Activated T-helper 17 cell treated with anti-CD3 and anti-CD28 coated beads, Interleukin-2, amount 50 U/mL, for 72 hours (primary cell): Measurements from ENCODE around the gene CDC73. TPM values are rescaled to one million over a fixed set of nuclear protein-coding genes. Genes with fewer than 3 reads are reported as not detected.
"Not testable (repeated sequence)": the region's sequence is repeated elsewhere in the genome, so short reads cannot be mapped to it uniquely, and the experiment has no call there.

Experiments
- ATAC-seq: fragments of 150-1000 bp; cut with Tn5 transposase; replicated peaks from 2 replicates; pipeline ENCODE4 v1.10.0; 2021; ENCODE audit warnings: mild to moderate bottlenecking, moderate library complexity
- H3K27ac Mint-ChIP-seq: one replicate; pipeline ENCODE4 v1.8.0; 2022; ENCODE audit warnings: mixed read lengths
- H3K27me3 Mint-ChIP-seq: one replicate; pipeline ENCODE4 v1.8.0; 2022; ENCODE audit warnings: mixed read lengths
- H3K36me3 Mint-ChIP-seq: one replicate; pipeline ENCODE4 v1.8.0; 2022; ENCODE audit warnings: low read depth, mild to moderate bottlenecking, mixed read lengths
- H3K4me1 Mint-ChIP-seq: one replicate; pipeline ENCODE4 v1.8.0; 2022; ENCODE audit warnings: mixed read lengths
- H3K4me3 Mint-ChIP-seq: one replicate; pipeline ENCODE4 v1.8.0; 2022; ENCODE audit warnings: mild to moderate bottlenecking, mixed read lengths
- H3K9me3 Mint-ChIP-seq: one replicate; pipeline ENCODE4 v1.8.0; 2022; ENCODE audit warnings: mixed read lengths
- total RNA-seq, 2 donors: library from RNA; stranded (reverse); gene quantifications; one replicate each; pipeline ENCODE4 v1.2.3, GENCODE V29; 2022

Gene CDC73
- total RNA-seq, 2 donors from 2014 or later = 62.7 to 66.0 TPM

- ATAC-seq = no peak
- Mint-ChIP-seq H3K27ac (no peak overlapping the region), H3K4me3 (peak overlapping the region; percentile 84), H3K9me3 (peaks cover 4% of the 10 kb centered on the region), H3K4me1 (peaks cover 16% of the 10 kb centered on the region), H3K36me3 (peaks cover 57% of the 10 kb centered on the region), H3K27me3 (no peaks in the 10 kb centered on the region)
These were observed 59.7 kb downstream of the CDC73 start for GRCh38 chr1:193181536-193181935.

DNA sequence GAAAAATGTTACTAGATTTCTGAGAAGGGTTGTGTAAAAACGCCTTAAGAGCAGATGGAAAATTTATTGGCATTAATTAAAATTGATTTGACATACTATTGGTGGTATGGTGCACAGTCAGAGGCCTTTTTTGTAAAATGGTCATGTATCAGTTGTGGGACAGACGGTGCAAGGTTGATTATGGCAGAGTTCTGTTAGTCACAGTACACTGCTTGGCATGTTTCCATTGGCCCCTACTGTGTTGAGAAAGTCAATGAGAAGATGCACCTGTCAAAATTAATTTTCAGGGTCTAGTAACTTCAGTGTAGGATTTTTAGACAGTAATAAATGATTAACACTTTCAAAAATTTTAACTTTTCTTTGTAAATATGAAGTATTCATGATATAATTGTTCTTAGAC is 60.2 kb downstream of the CDC73 start:
- Mint-ChIP-seq H3K9me3 (peaks cover 4% of the 10 kb centered on the region), H3K4me3 (peak overlapping the region; percentile 84), H3K4me1 (peaks cover 20% of the 10 kb centered on the region), H3K27me3 (no peaks in the 10 kb centered on the region), H3K27ac (no peak overlapping the region), H3K36me3 (peaks cover 53% of the 10 kb centered on the region)
- peak; percentile 27 for ATAC-seq

GRCh38 chr1:193183019-193183627 is 61.3 kb downstream of the CDC73 start:
- Mint-ChIP-seq H3K4me3 (peak overlapping the region; percentile 84), H3K4me1 (peaks cover 16% of the 10 kb centered on the region)
- ATAC-seq = peak; percentile 59

DNA sequence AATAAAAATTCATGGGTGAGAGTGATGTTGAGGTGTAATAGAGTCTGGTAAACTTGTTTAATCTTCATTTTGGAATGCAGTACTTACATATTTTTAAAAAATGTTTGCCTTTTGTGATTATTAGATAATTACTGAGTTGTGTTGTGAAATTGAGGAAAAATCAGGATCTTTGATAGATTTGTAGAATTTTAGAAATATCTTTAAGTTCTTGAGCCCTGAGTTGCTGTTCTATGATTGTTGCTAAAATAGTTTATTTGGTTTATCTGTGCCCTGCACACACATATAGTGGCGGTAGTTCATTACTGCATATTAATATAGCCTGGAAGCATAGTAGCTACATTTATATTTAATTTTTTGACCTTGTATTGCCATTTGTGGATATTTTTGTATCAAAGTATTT is 62.9 kb downstream of the CDC73 start:
- ATAC-seq = no peak
- Mint-ChIP-seq H3K9me3 (no peaks in the 10 kb centered on the region), H3K4me3 (peak overlapping the region; percentile 84), H3K27me3 (no peaks in the 10 kb centered on the region), H3K27ac (peak overlapping the region; percentile 78), H3K36me3 (peaks cover 40% of the 10 kb centered on the region), H3K4me1 (peaks cover 16% of the 10 kb centered on the region)

More at GRCh38 chr1:193183019-193183627, 61.3 kb downstream of the CDC73 start:
- Mint-ChIP-seq H3K9me3 (no peaks in the 10 kb centered on the region), H3K27me3 (no peaks in the 10 kb centered on the region), H3K27ac (peak overlapping the region; percentile 85), H3K36me3 (peaks cover 46% of the 10 kb centered on the region)

GRCh38 chr1:193185211-193185610 is 63.4 kb downstream of the CDC73 start:
- H3K36me3 Mint-ChIP-seq = peaks cover 37% of the 10 kb centered on the region
- no peaks in the 10 kb centered on the region for H3K27me3 Mint-ChIP-seq
- H3K4me1 Mint-ChIP-seq = peaks cover 16% of the 10 kb centered on the region
- H3K9me3 Mint-ChIP-seq = no peaks in the 10 kb centered on the region
- peak overlapping the region; percentile 78 for H3K27ac Mint-ChIP-seq
- H3K4me3 Mint-ChIP-seq = peak overlapping the region; percentile 84
- no peak for ATAC-seq

DNA sequence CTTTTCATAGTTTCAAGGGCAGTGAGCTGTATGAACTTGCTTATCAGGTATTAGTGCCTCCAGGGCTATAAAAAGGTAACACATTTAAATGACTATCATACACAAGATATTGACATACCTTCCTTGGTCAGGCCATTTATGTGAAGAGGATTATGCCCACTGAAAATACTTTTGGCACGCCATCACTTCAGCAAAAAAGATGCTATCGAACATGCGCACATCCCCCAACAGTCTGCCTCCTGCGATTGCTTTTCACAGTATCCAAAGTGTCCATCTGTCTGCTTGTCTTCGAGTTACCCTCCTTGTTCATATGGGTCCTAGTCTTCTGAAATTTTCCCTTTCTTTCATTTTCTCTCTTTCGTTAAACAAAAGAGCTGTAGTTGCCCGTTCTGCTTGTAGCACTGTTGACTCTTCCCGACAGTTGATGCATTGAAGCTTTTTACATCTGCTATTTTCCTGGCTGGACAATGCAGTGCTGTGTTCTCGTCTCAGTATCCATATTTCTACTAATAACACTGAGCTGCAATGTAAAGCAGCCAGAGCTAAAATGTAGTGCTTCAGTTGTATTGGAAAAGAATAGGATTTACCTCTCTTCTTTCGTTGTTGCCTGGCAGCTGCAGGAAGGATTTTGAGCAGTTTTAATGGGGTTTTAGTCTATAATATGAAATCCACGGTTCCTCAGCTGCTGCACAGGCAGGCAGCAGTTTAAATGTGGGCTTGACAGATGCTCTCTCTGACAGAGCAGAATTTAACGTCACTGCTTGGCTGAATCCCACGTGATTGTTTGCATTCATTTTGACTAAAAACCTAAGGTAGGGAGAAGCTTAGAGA is 64.3 kb downstream of the CDC73 start, which contains the start of gene B3GALT2:
TSS of gene B3GALT2 (minus strand) at position 713 of the 831 bp plus-strand sequence. CDS start 5,051 bp downstream, outside the sequence.
- H3K9me3 Mint-ChIP-seq = no peaks in the 10 kb centered on the region
- peak within 1 kb of the TSS; percentile 78 for H3K27ac Mint-ChIP-seq
- H3K4me1 Mint-ChIP-seq = peaks cover 20% of the 10 kb centered on the region
- peak within 1 kb of the TSS; percentile 84 for H3K4me3 Mint-ChIP-seq
- peaks cover 34% of the 10 kb centered on the region for H3K36me3 Mint-ChIP-seq
- H3K27me3 Mint-ChIP-seq = no peaks in the 10 kb centered on the region
- peak; percentile 84 for ATAC-seq

GRCh38 chr1:193187114-193187513 is 65.3 kb downstream of the CDC73 start:
- H3K9me3 Mint-ChIP-seq = no peaks in the 10 kb centered on the region
- peaks cover 27% of the 10 kb centered on the region for H3K36me3 Mint-ChIP-seq
- H3K27me3 Mint-ChIP-seq = no peaks in the 10 kb centered on the region
- H3K4me3 Mint-ChIP-seq = peak overlapping the region; percentile 84
- ATAC-seq = no peak
- H3K27ac Mint-ChIP-seq = peak overlapping the region; percentile 78
- peaks cover 20% of the 10 kb centered on the region for H3K4me1 Mint-ChIP-seq

DNA sequence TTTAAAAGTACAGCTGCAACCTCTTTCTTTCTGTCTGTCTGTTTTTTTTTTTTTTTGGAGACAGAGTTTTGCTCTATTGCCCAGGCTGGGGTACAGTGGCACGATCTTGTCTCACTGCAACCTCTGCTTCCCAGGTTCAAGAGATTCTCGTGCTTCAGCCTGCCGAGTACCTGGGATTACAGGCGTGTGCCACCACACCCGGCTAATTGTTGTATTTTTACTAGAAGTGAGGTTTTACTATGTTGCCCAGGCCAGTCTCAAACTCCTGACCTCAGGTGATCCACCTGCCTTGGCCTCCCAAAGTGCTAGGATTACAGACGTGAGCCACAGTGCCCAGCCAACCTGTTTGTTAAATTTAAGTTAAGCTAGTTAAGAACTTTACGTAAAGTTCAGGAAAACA is 67.1 kb downstream of the CDC73 start:
- not testable (repeated sequence) for H3K4me3 Mint-ChIP-seq, ATAC-seq, H3K27ac Mint-ChIP-seq, H3K27me3 Mint-ChIP-seq, H3K9me3 Mint-ChIP-seq
- H3K4me1 Mint-ChIP-seq = peaks cover 20% of the 10 kb centered on the region
- peaks cover 31% of the 10 kb centered on the region for H3K36me3 Mint-ChIP-seq

DNA sequence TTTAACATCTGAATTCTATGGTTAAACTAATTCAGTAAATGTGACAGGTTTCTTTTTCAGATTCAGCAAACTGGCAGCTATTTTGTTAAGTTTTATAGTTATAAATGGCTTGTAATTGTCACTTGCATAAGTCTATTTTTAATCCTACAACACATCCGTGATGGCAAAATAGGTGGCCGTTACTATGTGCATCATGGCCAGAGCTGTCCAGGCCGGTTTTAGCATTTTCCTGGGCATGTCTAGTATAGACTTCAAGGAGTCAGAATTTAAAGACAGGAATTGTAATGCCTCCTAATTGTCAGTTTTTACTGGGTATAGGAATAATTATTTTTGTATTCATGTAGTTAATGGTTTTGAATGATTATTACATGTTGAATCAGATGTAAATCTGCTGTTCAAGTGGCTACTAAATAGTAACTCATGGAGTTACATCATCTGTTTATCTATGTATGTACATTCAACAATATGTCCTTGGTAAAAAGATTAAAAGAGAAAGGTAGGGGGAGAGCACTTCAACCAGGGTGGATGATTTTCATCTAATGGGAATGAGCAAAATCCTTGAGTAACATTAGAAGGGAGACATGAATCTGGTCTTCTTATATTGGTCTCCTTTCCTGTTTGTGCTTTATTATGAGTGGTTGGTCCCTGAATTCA is 67.7 kb downstream of the CDC73 start:
- Mint-ChIP-seq H3K27ac (no peak overlapping the region), H3K9me3 (no peaks in the 10 kb centered on the region)

GRCh38 chr1:193190096-193190744 is 68.4 kb downstream of the CDC73 start:
- Mint-ChIP-seq H3K9me3 (no peaks in the 10 kb centered on the region), H3K36me3 (peaks cover 39% of the 10 kb centered on the region), H3K4me1 (peaks cover 22% of the 10 kb centered on the region), H3K27ac (no peak overlapping the region), H3K27me3 (no peaks in the 10 kb centered on the region), H3K4me3 (no peak overlapping the region)
- ATAC-seq = no peak

More for the DNA sequence above, 67.7 kb downstream of the CDC73 start:
- no peak for ATAC-seq
- H3K36me3 Mint-ChIP-seq = peaks cover 38% of the 10 kb centered on the region
- H3K27me3 Mint-ChIP-seq = no peaks in the 10 kb centered on the region
- H3K4me3 Mint-ChIP-seq = no peak overlapping the region
- H3K4me1 Mint-ChIP-seq = peaks cover 20% of the 10 kb centered on the region

GRCh38 chr1:193192586-193192985 is 70.8 kb downstream of the CDC73 start:
- no peak overlapping the region for H3K27ac Mint-ChIP-seq
- peaks cover 17% of the 10 kb centered on the region for H3K4me1 Mint-ChIP-seq
- ATAC-seq = no peak
- H3K9me3 Mint-ChIP-seq = no peaks in the 10 kb centered on the region
- no peak overlapping the region for H3K4me3 Mint-ChIP-seq
- peaks cover 46% of the 10 kb centered on the region for H3K36me3 Mint-ChIP-seq
- H3K27me3 Mint-ChIP-seq = no peaks in the 10 kb centered on the region

DNA sequence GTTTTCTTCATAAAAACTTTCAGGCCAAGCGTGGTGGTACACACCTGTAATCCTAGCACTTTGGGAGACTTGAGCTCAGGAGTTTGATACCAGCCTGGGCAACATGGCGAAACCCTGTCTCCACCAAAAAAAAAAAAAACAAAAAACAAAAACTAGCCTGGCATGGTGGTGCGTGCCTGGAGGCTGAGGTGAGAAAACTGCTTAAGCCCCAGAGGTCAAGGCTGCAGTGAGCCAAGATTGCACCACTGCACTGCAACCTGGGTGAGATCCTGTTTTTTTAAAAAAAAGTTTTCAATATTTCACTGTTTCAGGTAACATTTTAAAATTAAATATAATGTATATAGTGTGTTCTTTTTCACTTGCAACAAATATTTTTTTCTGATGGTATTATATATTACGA is 78.1 kb downstream of the CDC73 start:
- no peak for ATAC-seq
- Mint-ChIP-seq H3K27me3 (no peaks in the 10 kb centered on the region), H3K27ac (no peak overlapping the region), H3K4me3 (no peak overlapping the region), H3K4me1 (peaks cover 24% of the 10 kb centered on the region), H3K9me3 (no peaks in the 10 kb centered on the region), H3K36me3 (peaks cover 54% of the 10 kb centered on the region)

- no peaks in the 10 kb centered on the region for H3K27me3 Mint-ChIP-seq
- H3K9me3 Mint-ChIP-seq = peaks cover 6% of the 10 kb centered on the region
- no peak overlapping the region for H3K4me3 Mint-ChIP-seq
- peaks cover 57% of the 10 kb centered on the region for H3K36me3 Mint-ChIP-seq
- no peak overlapping the region for H3K27ac Mint-ChIP-seq
- no peak for ATAC-seq
- H3K4me1 Mint-ChIP-seq = peaks cover 16% of the 10 kb centered on the region
These were observed 79.2 kb downstream of the CDC73 start for GRCh38 chr1:193201021-193201420.

- Mint-ChIP-seq H3K36me3 (peaks cover 92% of the 10 kb centered on the region), H3K27me3 (no peaks in the 10 kb centered on the region), H3K27ac (peak overlapping the region; percentile 23), H3K9me3 (no peaks in the 10 kb centered on the region), H3K4me1 (peaks cover 14% of the 10 kb centered on the region), H3K4me3 (no peak overlapping the region)
- ATAC-seq = no peak
These were observed 89.2 kb downstream of the CDC73 start for GRCh38 chr1:193210996-193211395.
